K562 (cell line): ENCODE results near the gene RXRA. TPM values are rescaled to one million over a fixed set of nuclear protein-coding genes. Genes with fewer than 3 reads are reported as not detected.

Experiments used
- ASH1L ChIP-seq: fragments of 450-650 bp; IDR thresholded peaks from 2 replicates; pipeline ENCODE4 v1.6.1; 2018; ENCODE audit warnings: borderline replicate concordance, mild to moderate bottlenecking, low read depth; ENCODE audit not compliant: partially characterized antibody
- BRCA1 ChIP-seq, 2 experiments: fragments of 450-650 bp in 1 of 2; sonication (generic) in 1 of 2; formaldehyde crosslinking in 1 of 2; IDR thresholded peaks; 2 replicates each; pipeline versions ENCODE4 v1.5.0 to v1.6.1; 2017 to 2020; ENCODE audit warnings: mild to moderate bottlenecking in 1 of 2, missing genetic modification reagents in 1 of 2
- CBFA2T3 ChIP-seq: fragments of 450-650 bp; IDR thresholded peaks from 2 replicates; pipeline ENCODE4 v1.6.1; 2017
- CTBP1 ChIP-seq: fragments of 450-650 bp; IDR thresholded peaks from 2 replicates; pipeline ENCODE4 v1.6.1; 2016; ENCODE audit warnings: borderline replicate concordance
- GTF2A2 ChIP-seq: IDR thresholded peaks from 2 replicates; pipeline ENCODE4 v1.6.1; 2016; ENCODE audit warnings: mild to moderate bottlenecking, missing genetic modification characterization, missing compliant biosample characterization
- HDAC1 ChIP-seq, 2 experiments: fragments of 450-650 bp; IDR thresholded peaks; 2 replicates each; pipeline ENCODE4 v1.6.1; 2016 to 2017; ENCODE audit warnings: inconsistent platforms in 1 of 2, mild to moderate bottlenecking in 1 of 2, moderate library complexity in 1 of 2
- NEUROD1 ChIP-seq: fragments of 150-350 bp; IDR thresholded peaks from 2 replicates; pipeline ENCODE4 v1.6.1; 2014; ENCODE audit warnings: borderline replicate concordance, low read length, low read depth; ENCODE audit not compliant: partially characterized antibody
- PPARD ChIP-seq: fragments of 250-450 bp; sonication (Bioruptor Pico); IDR thresholded peaks from 2 replicates; pipeline ENCODE4 v1.8.0; 2022; ENCODE audit warnings: inconsistent platforms, mild to moderate bottlenecking, moderate library complexity
- RBM39 ChIP-seq: fragments of 200-400 bp; formaldehyde crosslinking; optimal IDR thresholded peaks from 2 replicates; pipeline ENCODE3; 2018; ENCODE audit warnings: low read depth, low read length
- RHOXF2B ChIP-seq: fragments of 250-450 bp; sonication (Bioruptor Pico); conservative IDR thresholded peaks from 2 replicates; pipeline ENCODE4 v1.5.1; 2021
- SIN3A ChIP-seq, 2 experiments: fragments of 150-350 bp in 1 of 2; IDR thresholded peaks; 2 replicates each; pipeline ENCODE4 v1.6.1; 2011 to 2016; ENCODE audit warnings: borderline replicate concordance in 2 of 2, low read depth in 2 of 2, low read length in 2 of 2, mild to moderate bottlenecking in 2 of 2, moderate library complexity in 2 of 2; ENCODE audit not compliant: control insufficient read depth in 1 of 2
- STAT5B ChIP-seq: fragments of 250-450 bp; sonication (Bioruptor Pico); IDR thresholded peaks from 2 replicates; pipeline ENCODE4 v1.8.0; 2021; ENCODE audit warnings: mild to moderate bottlenecking, inconsistent platforms
- U2AF1 ChIP-seq: fragments of 200-400 bp; formaldehyde crosslinking; optimal IDR thresholded peaks from 2 replicates; pipeline ENCODE3; 2017; ENCODE audit warnings: mild to moderate bottlenecking, low read depth, low read length, moderate library complexity
- ZNF584 ChIP-seq: fragments of 200-800 bp; sonication (Bioruptor generic); IDR thresholded peaks from 2 replicates; pipeline ENCODE4 v1.6.1; 2016; ENCODE audit warnings: low read depth, mild to moderate bottlenecking, missing genetic modification characterization, missing compliant biosample characterization
- ZNF75A ChIP-seq: fragments of 450-650 bp; formaldehyde crosslinking; IDR thresholded peaks from 2 replicates; pipeline ENCODE4 v1.4.0; 2020; ENCODE audit warnings: mild to moderate bottlenecking
- polyA plus RNA-seq, 8 experiments: library from polyadenylated mRNA; depleted of rRNA in 4 of 8; stranded (reverse) in 5 of 8; unstranded in 3 of 8; fragments of >200 nt; fragmentation: Nextera tagmentation in 2 of 8; fragmentation: Illumina TruSeq in 1 of 8; extraction: Ambion mirVana in 2 of 8; extraction: Trizol in 1 of 8; gene quantifications; 2 replicates each; pipeline versions ENCODE4 v1.2.1 to v1.2.3, GENCODE V29; 2011 to 2014; ENCODE audit warnings: inconsistent platforms in 1 of 8, missing spikeins in 1 of 8
- total RNA-seq, 7 experiments: library from RNA; depleted of rRNA in 6 of 7; stranded (reverse); fragments of >200 nt in 6 of 7; fragmentation: Illumina TruSeq in 2 of 7; extraction: Trizol in 2 of 7; gene quantifications; 2 replicates each; pipeline versions ENCODE4 v1.2.1 to v1.2.3, GENCODE V29; 2011 to 2021; ENCODE audit warnings: low replicate concordance in 1 of 7
- TF ChIP-seq, protein P1 (sequence below): fragments of 450-650 bp; IDR thresholded peaks from 2 replicates; pipeline ENCODE4 v1.6.1; 2018; ENCODE audit warnings: mild to moderate bottlenecking, low read depth; ENCODE audit not compliant: partially characterized antibody
- TF ChIP-seq, protein P2 (sequence below): fragments of 250-450 bp; sonication (Bioruptor Pico); IDR thresholded peaks from 2 replicates; pipeline ENCODE4 v1.5.0; 2021; ENCODE audit warnings: mild to moderate bottlenecking, borderline replicate concordance
- TF ChIP-seq, protein P3 (sequence below): sonication (generic); formaldehyde crosslinking; IDR thresholded peaks from 2 replicates; pipeline ENCODE4 v1.8.0; 2022; ENCODE audit warnings: missing genetic modification reagents, mild to moderate bottlenecking, borderline replicate concordance
- TF ChIP-seq, protein P4 (sequence below): fragments of 200-800 bp; sonication (Bioruptor generic); IDR thresholded peaks from 2 replicates; pipeline ENCODE4 v1.6.1; 2017; ENCODE audit warnings: missing genetic modification characterization, missing compliant biosample characterization

Gene RXRA
- total and polyA plus RNA-seq, 9 of the 15 experiments (the other 6 are each of a cell fraction or from before 2014, with no cell fraction given), result 0.35 to 23.6 (median 4.6) TPM

DNA sequence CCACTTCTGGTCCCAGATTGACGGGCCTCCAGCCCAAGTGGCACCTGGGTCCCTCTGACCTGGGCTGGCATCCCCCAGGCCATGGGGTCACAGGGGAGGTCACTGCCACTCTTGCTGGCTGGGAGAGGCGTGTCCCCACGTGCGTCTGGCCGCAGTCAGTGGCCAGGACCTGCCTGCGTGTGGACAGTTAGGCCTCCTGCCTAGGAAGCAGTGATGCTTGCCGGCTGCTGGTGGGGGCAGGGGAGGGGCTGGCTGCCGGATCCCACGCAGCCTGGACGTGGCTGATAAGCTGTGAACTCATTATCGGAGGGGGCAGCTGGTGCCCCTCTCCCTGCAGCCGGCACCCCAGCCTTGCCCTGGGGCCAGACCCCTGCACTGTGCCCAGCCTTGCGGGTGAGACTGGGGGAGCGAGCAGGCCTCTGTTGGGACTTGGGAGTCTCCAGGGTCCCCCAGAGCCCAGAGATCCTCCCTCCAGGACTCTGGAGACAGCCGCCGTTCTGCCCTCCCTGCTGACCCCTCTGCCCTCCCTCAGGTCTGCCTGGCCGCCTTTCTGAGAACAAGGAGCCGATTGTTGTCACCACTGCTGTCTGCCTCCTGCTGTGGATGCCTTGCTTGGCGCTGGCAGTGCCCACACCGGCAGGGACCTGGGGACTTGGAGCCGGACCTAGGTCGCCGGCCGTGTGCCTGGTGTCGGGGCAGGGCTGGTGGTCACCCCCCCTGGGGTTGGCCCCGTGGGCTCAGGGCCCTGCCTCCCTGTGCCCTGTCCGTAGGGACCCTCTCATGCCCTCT is 12.3 kb downstream of the RXRA start (continued):
- TF ChIP-seq, protein P1, sequence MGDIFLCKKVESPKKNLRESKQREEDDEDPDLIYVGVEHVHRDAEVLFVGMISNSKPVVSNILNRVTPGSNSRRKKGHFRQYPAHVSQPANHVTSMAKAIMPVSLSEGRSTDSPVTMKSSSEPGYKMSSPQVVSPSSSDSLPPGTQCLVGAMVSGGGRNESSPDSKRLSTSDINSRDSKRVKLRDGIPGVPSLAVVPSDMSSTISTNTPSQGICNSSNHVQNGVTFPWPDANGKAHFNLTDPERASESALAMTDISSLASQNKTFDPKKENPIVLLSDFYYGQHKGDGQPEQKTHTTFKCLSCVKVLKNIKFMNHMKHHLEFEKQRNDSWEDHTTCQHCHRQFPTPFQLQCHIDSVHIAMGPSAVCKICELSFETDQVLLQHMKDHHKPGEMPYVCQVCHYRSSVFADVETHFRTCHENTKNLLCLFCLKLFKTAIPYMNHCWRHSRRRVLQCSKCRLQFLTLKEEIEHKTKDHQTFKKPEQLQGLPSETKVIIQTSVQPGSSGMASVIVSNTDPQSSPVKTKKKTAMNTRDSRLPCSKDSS, result no peak
- TF ChIP-seq U2AF1 (no peak), ZNF584 (peak; percentile 90), RHOXF2B (CRISPR knock-in tag) (no peak), HDAC1 (IDR thresholded peaks at IDR 0.05) (peak; percentile 13 to 97; a peak in 3 of 4 replicates), NEUROD1 (peak; percentile 86), CTBP1 (peak; percentile 95), RBM39 (no peak), CBFA2T3 (peak; percentile 99), SIN3A (IDR thresholded peaks at IDR 0.05; ENCODE audit: borderline replicate concordance in 2 of 2, control insufficient read depth in 1 of 2, low read depth in 2 of 2, low read length in 2 of 2) (peak; percentile 64 to 94; a peak in 1 of 4 replicates), PPARD (CRISPR knock-in tag) (no peak), STAT5B (CRISPR knock-in tag) (no peak), ASH1L (no peak), ZNF75A (CRISPR knock-in tag) (no peak), BRCA1 (IDR thresholded peaks at IDR 0.05) (no peak), BRCA1 (CRISPR knock-in tag; IDR thresholded peaks at IDR 0.05) (no peak), GTF2A2 (no peak)
- TF ChIP-seq, protein P2, sequence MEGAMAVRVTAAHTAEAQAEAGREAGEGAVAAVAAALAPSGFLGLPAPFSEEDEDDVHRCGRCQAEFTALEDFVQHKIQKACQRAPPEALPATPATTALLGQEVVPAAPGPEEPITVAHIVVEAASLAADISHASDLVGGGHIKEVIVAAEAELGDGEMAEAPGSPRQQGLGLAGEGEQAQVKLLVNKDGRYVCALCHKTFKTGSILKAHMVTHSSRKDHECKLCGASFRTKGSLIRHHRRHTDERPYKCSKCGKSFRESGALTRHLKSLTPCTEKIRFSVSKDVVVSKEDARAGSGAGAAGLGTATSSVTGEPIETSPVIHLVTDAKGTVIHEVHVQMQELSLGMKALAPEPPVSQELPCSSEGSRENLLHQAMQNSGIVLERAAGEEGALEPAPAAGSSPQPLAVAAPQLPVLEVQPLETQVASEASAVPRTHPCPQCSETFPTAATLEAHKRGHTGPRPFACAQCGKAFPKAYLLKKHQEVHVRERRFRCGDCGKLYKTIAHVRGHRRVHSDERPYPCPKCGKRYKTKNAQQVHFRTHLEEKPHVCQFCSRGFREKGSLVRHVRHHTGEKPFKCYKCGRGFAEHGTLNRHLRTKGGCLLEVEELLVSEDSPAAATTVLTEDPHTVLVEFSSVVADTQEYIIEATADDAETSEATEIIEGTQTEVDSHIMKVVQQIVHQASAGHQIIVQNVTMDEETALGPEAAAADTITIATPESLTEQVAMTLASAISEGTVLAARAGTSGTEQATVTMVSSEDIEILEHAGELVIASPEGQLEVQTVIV, result no peak
- TF ChIP-seq, protein P3, sequence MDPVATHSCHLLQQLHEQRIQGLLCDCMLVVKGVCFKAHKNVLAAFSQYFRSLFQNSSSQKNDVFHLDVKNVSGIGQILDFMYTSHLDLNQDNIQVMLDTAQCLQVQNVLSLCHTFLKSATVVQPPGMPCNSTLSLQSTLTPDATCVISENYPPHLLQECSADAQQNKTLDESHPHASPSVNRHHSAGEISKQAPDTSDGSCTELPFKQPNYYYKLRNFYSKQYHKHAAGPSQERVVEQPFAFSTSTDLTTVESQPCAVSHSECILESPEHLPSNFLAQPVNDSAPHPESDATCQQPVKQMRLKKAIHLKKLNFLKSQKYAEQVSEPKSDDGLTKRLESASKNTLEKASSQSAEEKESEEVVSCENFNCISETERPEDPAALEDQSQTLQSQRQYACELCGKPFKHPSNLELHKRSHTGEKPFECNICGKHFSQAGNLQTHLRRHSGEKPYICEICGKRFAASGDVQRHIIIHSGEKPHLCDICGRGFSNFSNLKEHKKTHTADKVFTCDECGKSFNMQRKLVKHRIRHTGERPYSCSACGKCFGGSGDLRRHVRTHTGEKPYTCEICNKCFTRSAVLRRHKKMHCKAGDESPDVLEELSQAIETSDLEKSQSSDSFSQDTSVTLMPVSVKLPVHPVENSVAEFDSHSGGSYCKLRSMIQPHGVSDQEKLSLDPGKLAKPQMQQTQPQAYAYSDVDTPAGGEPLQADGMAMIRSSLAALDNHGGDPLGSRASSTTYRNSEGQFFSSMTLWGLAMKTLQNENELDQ (CRISPR knock-in tag), result no peak
- TF ChIP-seq, protein P4, sequence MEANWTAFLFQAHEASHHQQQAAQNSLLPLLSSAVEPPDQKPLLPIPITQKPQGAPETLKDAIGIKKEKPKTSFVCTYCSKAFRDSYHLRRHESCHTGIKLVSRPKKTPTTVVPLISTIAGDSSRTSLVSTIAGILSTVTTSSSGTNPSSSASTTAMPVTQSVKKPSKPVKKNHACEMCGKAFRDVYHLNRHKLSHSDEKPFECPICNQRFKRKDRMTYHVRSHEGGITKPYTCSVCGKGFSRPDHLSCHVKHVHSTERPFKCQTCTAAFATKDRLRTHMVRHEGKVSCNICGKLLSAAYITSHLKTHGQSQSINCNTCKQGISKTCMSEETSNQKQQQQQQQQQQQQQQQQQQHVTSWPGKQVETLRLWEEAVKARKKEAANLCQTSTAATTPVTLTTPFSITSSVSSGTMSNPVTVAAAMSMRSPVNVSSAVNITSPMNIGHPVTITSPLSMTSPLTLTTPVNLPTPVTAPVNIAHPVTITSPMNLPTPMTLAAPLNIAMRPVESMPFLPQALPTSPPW, result peak; percentile 97
